Spleen (tissue), 7 donors: ENCODE results near the gene RSPO4.

Experiments
- POLR2A ChIP-seq, 3 donors: fragments of 450-650 bp; IDR thresholded peaks; one replicate each; pipeline ENCODE4 v1.5.1; 2017; ENCODE audit warnings: antibody characterized with exemption in 3 of 3, mild to moderate bottlenecking in 1 of 3
- POLR2AphosphoS5 ChIP-seq, 3 donors: sonication (generic); formaldehyde crosslinking; IDR thresholded peaks; one replicate each; pipeline ENCODE4 v1.5.1; 2017; ENCODE audit warnings: antibody characterized with exemption in 3 of 3
- TF ChIP-seq, protein P1 (sequence below), 11 experiments: fragments of 200-600 bp in 7 of 11; fragments of 450-650 bp in 4 of 11; sonication (generic) in 4 of 11; IDR thresholded peaks in 8 of 11; conservative IDR thresholded peaks in 3 of 11; 1 replicate in 7 of 11; 2 replicates in 4 of 11; pipeline versions ENCODE4 v1.4.0 to v1.8.0; 2016 to 2021; ENCODE audit warnings: antibody characterized with exemption in 11 of 11, inconsistent platforms in 4 of 11, mild to moderate bottlenecking in 1 of 11
- donor health status: DM: no; HTN: no; CAD: no; lungs with moderate emphysema.
- donor health status: DM: no; HTN: no; CAD: no.
- donor health status: DM: no; HTN: no; CAD: no.

GRCh38 chr20:922781-923180 lies 79.3 kb downstream of the RSPO4 start:
- TF ChIP-seq, protein P1, sequence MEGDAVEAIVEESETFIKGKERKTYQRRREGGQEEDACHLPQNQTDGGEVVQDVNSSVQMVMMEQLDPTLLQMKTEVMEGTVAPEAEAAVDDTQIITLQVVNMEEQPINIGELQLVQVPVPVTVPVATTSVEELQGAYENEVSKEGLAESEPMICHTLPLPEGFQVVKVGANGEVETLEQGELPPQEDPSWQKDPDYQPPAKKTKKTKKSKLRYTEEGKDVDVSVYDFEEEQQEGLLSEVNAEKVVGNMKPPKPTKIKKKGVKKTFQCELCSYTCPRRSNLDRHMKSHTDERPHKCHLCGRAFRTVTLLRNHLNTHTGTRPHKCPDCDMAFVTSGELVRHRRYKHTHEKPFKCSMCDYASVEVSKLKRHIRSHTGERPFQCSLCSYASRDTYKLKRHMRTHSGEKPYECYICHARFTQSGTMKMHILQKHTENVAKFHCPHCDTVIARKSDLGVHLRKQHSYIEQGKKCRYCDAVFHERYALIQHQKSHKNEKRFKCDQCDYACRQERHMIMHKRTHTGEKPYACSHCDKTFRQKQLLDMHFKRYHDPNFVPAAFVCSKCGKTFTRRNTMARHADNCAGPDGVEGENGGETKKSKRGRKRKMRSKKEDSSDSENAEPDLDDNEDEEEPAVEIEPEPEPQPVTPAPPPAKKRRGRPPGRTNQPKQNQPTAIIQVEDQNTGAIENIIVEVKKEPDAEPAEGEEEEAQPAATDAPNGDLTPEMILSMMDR (IDR thresholded peaks at IDR 0.05 in 8 of 11, conservative IDR thresholded peaks at IDR 0.05 in 3 of 11): no peak
- TF ChIP-seq POLR2A (IDR thresholded peaks at IDR 0.05) (no peak), POLR2AphosphoS5 (IDR thresholded peaks at IDR 0.05) (no peak)
